Putamen (tissue), 1 donor: Measurements from ENCODE around the gene ZDHHC14.

Source experiments
- DNase-seq: peaks from one replicate; pipeline ENCODE4 v3.0.0-alpha.2; 2016; ENCODE audit warnings: low spot score

ZDHHC14 gene

GRCh38 chr6:157518397-157519250 is 137.6 kb downstream of the ZDHHC14 start:
- DNase-seq: no peak

- DNase-seq: no peak
Observed at GRCh38 chr6:157519255-157520116, 138.5 kb downstream of the ZDHHC14 start.

- DNase-seq: no peak
Observed at GRCh38 chr6:157520117-157520406, 139.1 kb downstream of the ZDHHC14 start.

GRCh38 chr6:157520596-157521361 is 139.8 kb downstream of the ZDHHC14 start:
- no peak for DNase-seq

- no peak for DNase-seq
Observed at GRCh38 chr6:157521362-157522335, 140.7 kb downstream of the ZDHHC14 start.

DNA sequence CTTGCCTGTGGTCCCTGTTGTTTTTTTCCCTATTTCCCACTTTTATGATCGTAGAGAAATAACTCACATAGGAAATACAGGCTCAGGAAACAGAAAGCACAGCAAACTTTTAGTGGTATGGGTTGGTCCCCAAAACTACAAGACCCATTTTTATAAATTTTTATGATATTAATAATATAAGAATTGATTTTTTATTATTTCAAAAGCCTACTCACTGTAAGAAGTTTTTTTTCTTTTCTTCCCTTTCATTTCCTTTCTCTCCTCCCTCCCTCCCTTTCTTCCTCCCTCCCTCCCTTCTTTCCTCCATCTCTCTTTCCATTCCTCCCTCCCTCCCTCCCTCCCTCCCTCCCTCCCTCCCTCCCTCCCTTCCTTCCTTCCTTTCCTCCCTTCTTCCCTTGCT is 141.5 kb downstream of the ZDHHC14 start:
- DNase-seq: no peak

GRCh38 chr6:157524735-157525134 is 143.7 kb downstream of the ZDHHC14 start:
- DNase-seq: no peak

- no peak for DNase-seq
Observed at GRCh38 chr6:157525292-157525889, 144.4 kb downstream of the ZDHHC14 start.

GRCh38 chr6:157525918-157526425 is 145.0 kb downstream of the ZDHHC14 start:
- no peak for DNase-seq

- DNase-seq: no peak
Observed at GRCh38 chr6:157527471-157527907, 146.5 kb downstream of the ZDHHC14 start.

DNA sequence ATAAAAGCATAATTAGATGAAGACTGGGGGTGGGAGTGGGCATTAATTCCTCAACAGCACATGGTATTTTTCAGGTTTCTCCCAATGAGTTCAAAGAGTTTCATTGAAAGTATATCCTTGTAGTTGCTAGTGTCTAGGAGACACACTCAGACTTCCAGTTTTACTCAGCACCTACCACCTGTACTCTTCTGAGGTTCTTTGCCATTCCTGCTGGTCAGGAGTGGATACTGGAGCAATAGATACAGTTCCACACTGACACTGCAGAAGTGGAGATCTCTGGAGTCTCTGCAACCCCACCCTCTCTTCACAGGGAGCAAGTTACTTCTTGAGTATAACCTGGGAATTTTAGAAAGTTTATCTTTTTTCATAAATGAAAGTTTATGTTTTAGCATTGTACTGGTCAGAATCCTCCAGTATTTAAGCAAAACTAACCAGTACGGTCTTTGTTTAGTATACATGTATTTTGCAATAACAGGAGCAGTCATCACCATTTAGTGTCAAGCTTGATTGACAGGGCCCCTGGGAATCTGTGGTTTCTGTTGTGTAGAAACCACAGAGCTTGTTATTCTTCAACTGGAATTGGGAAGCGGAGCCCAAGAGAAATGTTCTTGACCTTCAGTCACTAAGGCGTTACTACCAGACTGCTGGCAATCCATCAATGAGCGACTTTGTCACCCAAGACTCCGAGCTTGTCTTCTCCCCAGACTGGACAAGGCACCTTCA is 148.1 kb downstream of the ZDHHC14 start:
- DNase-seq: no peak

DNA sequence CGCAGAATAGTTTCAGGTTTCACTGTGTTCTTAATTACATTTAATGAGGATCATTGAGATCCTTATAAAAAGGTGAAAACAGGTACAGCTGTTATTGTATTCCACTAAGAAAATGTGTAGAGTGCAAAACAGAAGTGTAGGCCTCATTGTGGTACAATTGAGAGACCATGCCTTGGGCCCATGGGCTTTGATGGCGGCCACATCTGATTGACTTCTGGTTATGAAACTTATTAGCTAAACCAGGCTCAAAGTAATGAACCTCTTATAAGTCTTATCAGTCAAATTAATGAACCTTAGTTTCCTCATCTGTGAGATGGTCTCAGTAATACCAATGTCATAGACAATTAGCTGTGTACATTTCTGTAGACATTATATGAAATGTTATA is 148.7 kb downstream of the ZDHHC14 start:
- DNase-seq: no peak

DNA sequence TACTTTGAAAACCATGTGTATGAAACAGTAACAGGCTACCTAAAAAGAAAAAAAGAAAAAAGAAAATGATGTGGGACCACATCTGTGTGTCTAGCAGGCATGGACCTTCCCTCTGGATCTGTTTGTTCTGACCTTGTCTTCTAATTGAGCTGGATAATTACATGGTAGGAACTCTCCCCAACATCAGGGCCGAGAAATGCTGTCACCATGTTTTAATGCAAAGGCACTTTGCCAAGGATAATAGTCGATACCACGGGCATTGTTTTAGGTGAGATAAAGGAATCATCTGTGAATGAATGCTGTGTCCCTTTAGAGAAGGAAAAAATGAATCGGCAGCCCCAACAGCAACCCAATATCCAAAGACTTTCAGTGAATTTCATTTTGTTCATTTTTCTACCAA is 149.1 kb downstream of the ZDHHC14 start:
- no peak for DNase-seq

- no peak for DNase-seq
Observed at GRCh38 chr6:157530724-157531168, 149.8 kb downstream of the ZDHHC14 start.

DNA sequence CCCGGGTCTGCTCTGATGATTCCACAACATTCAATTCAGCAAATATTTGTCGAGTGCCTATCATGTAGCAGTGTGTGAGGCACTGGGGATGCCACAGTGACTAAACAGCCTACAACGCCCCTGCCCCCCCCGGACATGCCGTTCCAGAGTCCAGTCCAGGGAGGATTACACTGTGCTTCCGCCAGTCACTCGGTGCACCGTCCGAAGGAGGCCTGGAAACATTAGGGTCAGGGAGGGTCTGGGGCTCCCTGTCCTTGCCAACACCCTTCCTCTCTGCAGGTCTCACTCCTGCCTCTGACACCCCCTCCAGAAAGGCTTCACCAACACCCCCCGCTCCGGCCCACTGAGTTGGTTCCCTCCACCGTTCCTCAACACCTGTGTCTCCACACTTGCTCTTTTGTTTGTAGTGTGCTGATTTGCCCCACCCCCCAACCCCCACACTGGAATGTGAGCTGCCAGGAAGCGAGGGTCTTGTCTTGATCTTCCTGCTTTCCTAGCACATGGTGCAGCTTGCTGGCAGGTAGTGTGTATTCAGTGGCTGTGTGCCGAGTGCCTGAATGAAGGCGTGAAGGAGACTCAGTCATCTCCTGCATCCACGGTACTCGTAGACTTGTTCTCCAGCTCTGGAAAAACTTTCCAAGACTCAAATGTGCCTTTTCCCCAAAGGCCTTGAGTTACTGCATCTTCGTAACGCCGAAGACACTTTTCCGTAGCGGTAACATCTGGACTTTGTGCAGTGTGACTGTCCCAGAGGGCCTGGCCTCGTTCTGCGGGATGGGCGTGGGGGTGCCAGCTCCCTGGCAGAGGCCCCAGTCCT is 150.4 kb downstream of the ZDHHC14 start:
- DNase-seq: no peak

- no peak for DNase-seq
Observed at GRCh38 chr6:157531986-157532365, 151.0 kb downstream of the ZDHHC14 start.

DNA sequence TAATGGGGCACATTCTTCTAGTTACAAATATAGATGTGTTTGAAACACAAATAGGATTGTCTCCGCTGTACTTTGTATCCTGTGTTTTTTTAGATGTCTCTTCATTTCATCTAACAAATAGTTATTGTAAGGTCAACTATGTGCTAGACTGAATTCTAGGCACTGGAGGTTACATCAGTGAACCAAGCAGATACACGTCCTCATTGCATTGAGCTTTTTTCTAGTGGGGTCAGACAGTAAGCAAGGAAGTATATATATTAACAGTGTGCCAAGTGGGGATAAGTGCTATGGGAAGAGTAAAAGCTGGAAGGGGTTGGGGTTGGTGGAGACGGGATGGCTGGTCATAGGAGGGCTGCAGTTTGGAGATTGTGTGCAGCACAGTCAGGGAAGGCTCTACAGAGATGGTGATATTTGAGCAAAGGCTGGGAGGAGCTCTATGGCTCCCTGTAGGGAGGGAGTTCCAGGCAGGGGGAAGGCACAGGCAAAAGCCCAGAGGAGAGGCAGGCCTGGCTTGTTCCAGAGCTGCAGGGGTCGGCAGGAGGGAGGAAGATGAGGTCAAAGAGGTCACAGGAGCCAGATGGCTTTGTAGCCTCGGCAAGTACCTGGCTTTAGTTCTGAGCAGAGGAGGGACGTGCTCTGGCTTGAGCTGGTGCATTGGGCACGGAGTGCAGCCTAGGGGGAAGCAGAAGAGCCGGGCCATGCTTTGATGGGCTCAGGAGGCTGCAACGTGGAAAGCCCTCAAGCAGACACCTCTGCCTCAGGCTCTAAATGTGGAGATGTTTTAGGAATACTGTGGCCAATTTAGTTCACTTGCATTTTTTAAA is 152.3 kb downstream of the ZDHHC14 start:
- no peak for DNase-seq
